ENCODE data around the gene INF2.

The INF2 gene

GRCh38 chr14:104700747-104701217 is 11.4 kb downstream of the INF2 start:
- H3K4me3 ChIP-seq (ENCODE audit: low read depth, low read length), result no peak overlapping the region

GRCh38 chr14:104701383-104702076 is 12.1 kb downstream of the INF2 start:
- no peak overlapping the region for H3K4me3 ChIP-seq (ENCODE audit: low read depth, low read length)

GRCh38 chr14:104702106-104702505 is 12.7 kb downstream of the INF2 start:
- H3K4me3 ChIP-seq (ENCODE audit: low read depth, low read length), result no peak overlapping the region

- no peak overlapping the region for H3K4me3 ChIP-seq (ENCODE audit: low read depth, low read length)
Observed at GRCh38 chr14:104702673-104703072, 13.3 kb downstream of the INF2 start.

- H3K4me3 ChIP-seq (ENCODE audit: low read depth, low read length), result no peak overlapping the region
Observed at GRCh38 chr14:104703269-104703668, 13.9 kb downstream of the INF2 start.

- no peak overlapping the region for H3K4me3 ChIP-seq (ENCODE audit: low read depth, low read length)
Observed at GRCh38 chr14:104704252-104704651, 14.8 kb downstream of the INF2 start.

GRCh38 chr14:104705340-104706047 is 16.1 kb downstream of the INF2 start:
- H3K4me3 ChIP-seq (ENCODE audit: low read depth, low read length), result no peak overlapping the region

GRCh38 chr14:104706733-104707607 is 17.6 kb downstream of the INF2 start:
- no peak overlapping the region for H3K4me3 ChIP-seq (ENCODE audit: low read depth, low read length)

GRCh38 chr14:104707608-104708595 is 18.5 kb downstream of the INF2 start:
- no peak overlapping the region for H3K4me3 ChIP-seq (ENCODE audit: low read depth, low read length)

- H3K4me3 ChIP-seq (ENCODE audit: low read depth, low read length), result no peak overlapping the region
Observed at GRCh38 chr14:104708606-104709268, 19.3 kb downstream of the INF2 start.

GRCh38 chr14:104709387-104710039 is 20.1 kb downstream of the INF2 start:
- no peak overlapping the region for H3K4me3 ChIP-seq (ENCODE audit: low read depth, low read length)

GRCh38 chr14:104710071-104710735 is 20.8 kb downstream of the INF2 start:
- no peak overlapping the region for H3K4me3 ChIP-seq (ENCODE audit: low read depth, low read length)

- H3K4me3 ChIP-seq (ENCODE audit: low read depth, low read length), result no peak overlapping the region
Observed at GRCh38 chr14:104712881-104713734, 23.7 kb downstream of the INF2 start.

- H3K4me3 ChIP-seq (ENCODE audit: low read depth, low read length), result no peak overlapping the region
Observed at GRCh38 chr14:104714066-104714465, 24.6 kb downstream of the INF2 start.

- no peak overlapping the region for H3K4me3 ChIP-seq (ENCODE audit: low read depth, low read length)
Observed at GRCh38 chr14:104714681-104715080, 25.3 kb downstream of the INF2 start.

GRCh38 chr14:104715416-104715815 is 26.0 kb downstream of the INF2 start:
- no peak overlapping the region for H3K4me3 ChIP-seq (ENCODE audit: low read depth, low read length)

- no peak overlapping the region for H3K4me3 ChIP-seq (ENCODE audit: low read depth, low read length)
Observed at GRCh38 chr14:104715871-104716270, 26.5 kb downstream of the INF2 start.

- no peak overlapping the region for H3K4me3 ChIP-seq (ENCODE audit: low read depth, low read length)
Observed at GRCh38 chr14:104717137-104717536, 27.7 kb downstream of the INF2 start.
